ENCODE data around the gene SPOP. TPM values are rescaled to one million over a fixed set of nuclear protein-coding genes. Genes with fewer than 3 reads are reported as not detected.

Gene SPOP
- total RNA-seq, 1 donor from 2014 or later: 87.3 TPM

- no peak for DNase-seq
- no peak for ATAC-seq
- Histone ChIP-seq H3K9me3 (no peaks in the 10 kb centered on the region), H3K4me3 (no peak overlapping the region), H3K27me3 (no peaks in the 10 kb centered on the region), H3K36me3 (no peaks in the 10 kb centered on the region), H3K27ac (peak overlapping the region; percentile 80), H3K4me1 (peaks cover 28% of the 10 kb centered on the region)
- intact Hi-C loops (cut with DNase I): no loop called here
- TF ChIP-seq CTCF (IDR thresholded peaks at IDR 0.05): no peak
Observed at GRCh38 chr17:49645654-49646053, 32.2 kb downstream of the SPOP start.

- intact Hi-C loops (cut with DNase I): no loop called here
Observed at GRCh38 chr17:49640556-49640955, 37.3 kb downstream of the SPOP start.

DNA sequence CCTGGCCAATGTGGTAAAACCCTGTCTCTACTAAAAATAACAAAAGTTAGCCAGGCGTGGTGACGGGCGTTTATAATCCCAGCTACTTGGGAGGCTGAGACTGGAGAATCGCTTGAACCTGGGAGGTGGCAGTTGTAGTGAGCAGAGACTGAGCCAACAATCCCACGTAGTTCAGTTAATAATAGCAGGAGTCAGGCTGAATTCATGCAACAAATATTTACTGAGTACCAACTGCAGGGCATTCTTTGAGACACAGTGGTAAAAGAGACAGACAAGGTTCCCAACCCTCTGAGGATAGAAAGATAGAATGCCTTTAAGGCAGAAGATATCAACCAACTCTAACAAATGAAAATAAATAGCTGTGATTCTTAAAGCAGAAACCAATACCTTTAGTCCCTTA is 39.1 kb downstream of the SPOP start:
- DNase-seq (no peak), ATAC-seq (no peak)
- Histone ChIP-seq H3K27me3 (no peaks in the 10 kb centered on the region), H3K27ac (no peak overlapping the region), H3K4me3 (no peak overlapping the region), H3K4me1 (peaks cover 23% of the 10 kb centered on the region), H3K9me3 (no peaks in the 10 kb centered on the region), H3K36me3 (no peaks in the 10 kb centered on the region)
- TF ChIP-seq CTCF (IDR thresholded peaks at IDR 0.05): no peak
- intact Hi-C loops (cut with DNase I): no loop called here

More at GRCh38 chr17:49640556-49640955, 37.3 kb downstream of the SPOP start:
- Histone ChIP-seq H3K4me1 (peaks cover 20% of the 10 kb centered on the region), H3K4me3 (no peak overlapping the region), H3K27me3 (no peaks in the 10 kb centered on the region), H3K36me3 (no peaks in the 10 kb centered on the region), H3K9me3 (no peaks in the 10 kb centered on the region), H3K27ac (no peak overlapping the region)
- TF ChIP-seq CTCF (IDR thresholded peaks at IDR 0.05): no peak
- ATAC-seq (no peak), DNase-seq (no peak)

DNA sequence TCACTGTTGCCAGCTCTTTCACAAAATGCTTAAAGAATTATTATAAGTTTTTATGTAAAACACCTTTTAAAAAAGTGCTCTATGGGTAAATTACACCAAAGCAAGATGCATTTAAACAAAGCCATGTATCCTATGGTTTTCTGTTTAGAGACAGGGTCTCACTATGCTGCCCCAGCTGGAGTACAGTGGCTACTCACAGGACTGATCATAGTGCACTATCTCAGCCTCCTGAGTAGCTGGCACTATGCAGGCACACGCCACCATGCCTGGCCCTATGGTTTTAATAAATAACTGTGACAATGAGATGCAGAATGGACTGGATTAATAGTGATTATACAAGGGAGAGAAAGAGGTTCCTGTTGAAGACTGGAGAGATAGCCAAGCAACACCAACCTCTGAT is 40.2 kb downstream of the SPOP start:
- no peaks in the 10 kb centered on the region for H3K9me3 ChIP-seq
- H3K27me3 ChIP-seq: no peaks in the 10 kb centered on the region
- intact Hi-C loops (cut with DNase I): no loop called here
- H3K4me1 ChIP-seq: peaks cover 33% of the 10 kb centered on the region
- no peak for TF ChIP-seq CTCF (IDR thresholded peaks at IDR 0.05)
- H3K27ac ChIP-seq: no peak overlapping the region
- no peak overlapping the region for H3K4me3 ChIP-seq
- DNase-seq (no peak), ATAC-seq (no peak)
- H3K36me3 ChIP-seq: no peaks in the 10 kb centered on the region

DNA sequence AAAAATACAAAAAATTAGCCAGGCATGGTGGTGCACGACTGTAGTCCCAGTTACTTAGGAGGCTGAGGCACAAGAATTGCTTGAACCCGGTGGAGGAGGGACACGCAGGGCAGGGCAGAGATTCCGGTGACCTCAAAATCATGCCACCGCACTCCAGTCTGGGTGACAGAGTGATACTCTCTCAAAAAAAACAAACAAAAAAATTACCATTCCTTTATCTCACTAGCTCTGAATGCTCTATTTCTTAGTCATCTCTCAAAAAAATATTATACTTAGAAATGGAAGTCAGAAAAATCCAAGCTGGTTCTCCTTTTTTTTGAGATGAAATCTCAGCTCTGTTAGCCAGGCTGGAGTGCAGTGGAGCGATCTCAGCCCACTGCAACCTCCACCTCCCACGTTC is 40.8 kb downstream of the SPOP start:
- Histone ChIP-seq H3K4me1 (peaks cover 40% of the 10 kb centered on the region), H3K36me3 (no peaks in the 10 kb centered on the region), H3K9me3 (no peaks in the 10 kb centered on the region), H3K27me3 (no peaks in the 10 kb centered on the region), H3K4me3 (no peak overlapping the region), H3K27ac (no peak overlapping the region)
- intact Hi-C loops (cut with DNase I): no loop called here
- TF ChIP-seq CTCF (IDR thresholded peaks at IDR 0.05): no peak
- ATAC-seq: no peak
- DNase-seq: no peak

GRCh38 chr17:49635121-49635520 is 42.8 kb downstream of the SPOP start:
- DNase-seq (no peak), ATAC-seq (no peak)
- intact Hi-C loops (cut with DNase I): no loop called here
- Histone ChIP-seq H3K4me1 (peaks cover 44% of the 10 kb centered on the region), H3K27ac (no peak overlapping the region), H3K36me3 (no peaks in the 10 kb centered on the region), H3K4me3 (no peak overlapping the region), H3K27me3 (no peaks in the 10 kb centered on the region), H3K9me3 (no peaks in the 10 kb centered on the region)
- no peak for TF ChIP-seq CTCF (IDR thresholded peaks at IDR 0.05)
